A549 (cell line): ENCODE measurements around the gene FAM107B. TPM values are rescaled to one million over a fixed set of nuclear protein-coding genes. Genes with fewer than 3 reads are reported as not detected.

Experiments
- ATAC-seq, 2 experiments: fragments of 200-7000 bp in 1 of 2; fragments of >200 bp in 1 of 2; cut with Nextera tagmentation in 1 of 2; cut with Tn5 transposase in 1 of 2; 3 replicates each; pipeline versions ENCODE4 v1.8.0 to v1.9.1; 2018 to 2020; ENCODE audit warnings: mild to moderate bottlenecking in 1 of 2, moderate library complexity in 1 of 2
- CTCF ChIA-PET: fragments of 300-600 bp; sonication (Branson Sonifier 250); formaldehyde crosslinking; extraction: SDS; loops from one replicate; lab custom pipeline; 2021; ENCODE audit warnings: antibody characterized with exemption, inconsistent platforms; lab: Yijun Ruan, JAX
- POLR2A ChIA-PET: fragments of 350-600 bp; formaldehyde crosslinking; extraction: SDS; loops from one replicate; lab custom pipeline; 2021; ENCODE audit warnings: antibody characterized with exemption, inconsistent platforms; lab: Yijun Ruan, JAX
- DNase-seq, 2 experiments: peaks; one replicate each; pipeline versions ENCODE4 v3.0.0 to v3.0.0-alpha.2; 2011 to 2016; ENCODE audit warnings: low read depth in 1 of 2, low spot score in 1 of 2
- FAIRE-seq: peaks from 2 replicates; lab custom pipeline; 2011; peaks lifted over from hg19 to GRCh38; lab: Jason Lieb, UNC
- H3K27ac ChIP-seq, 2 experiments: fragments of >200 bp; sonication (Bioruptor Twin); formaldehyde crosslinking; 3 replicates each; pipeline ENCODE4 v1.5.1; 2016 to 2017
- H3K4me1 ChIP-seq: fragments of >200 bp; sonication (Bioruptor Twin); formaldehyde crosslinking; 3 replicates; pipeline ENCODE4 v1.6.1; 2016
- H3K4me2 ChIP-seq: fragments of >200 bp; sonication (Bioruptor Twin); formaldehyde crosslinking; 3 replicates; pipeline ENCODE4 v1.6.1; 2016
- H3K4me3 ChIP-seq: fragments of >200 bp; sonication (Bioruptor Twin); formaldehyde crosslinking; 3 replicates; pipeline ENCODE4 v1.5.1; 2016
- H3K9me3 ChIP-seq: fragments of >200 bp; sonication (Bioruptor Twin); formaldehyde crosslinking; 3 replicates; pipeline ENCODE4 v1.6.1; 2016
- BHLHE40 ChIP-seq: IDR thresholded peaks from 2 replicates; pipeline ENCODE4 v1.6.1; 2012; ENCODE audit warnings: low read depth, low read length, inconsistent platforms
- CBX8 ChIP-seq: fragments of 200-600 bp; sonication (generic); IDR thresholded peaks from 2 replicates; pipeline ENCODE4 v1.6.1; 2016
- EHF ChIP-seq: fragments of 250-450 bp; sonication (Bioruptor Pico); IDR thresholded peaks from 2 replicates; pipeline ENCODE4 v1.5.0; 2020; ENCODE audit warnings: mild to moderate bottlenecking
- EHMT2 ChIP-seq: fragments of 200-600 bp; sonication (generic); IDR thresholded peaks from 2 replicates; pipeline ENCODE4 v1.6.1; 2016; ENCODE audit warnings: antibody characterized with exemption, low read depth, mild to moderate bottlenecking, moderate library complexity
- FOSB ChIP-seq: fragments of 250-450 bp; sonication (Bioruptor Pico); IDR thresholded peaks from 2 replicates; pipeline ENCODE4 v1.5.0; 2020; ENCODE audit warnings: mild to moderate bottlenecking, moderate library complexity
- FOXS1 ChIP-seq: fragments of 250-450 bp; sonication (Bioruptor Pico); IDR thresholded peaks from 2 replicates; pipeline ENCODE4 v1.5.0; 2020; ENCODE audit warnings: mild to moderate bottlenecking, moderate library complexity
- HOXA7 ChIP-seq: fragments of 250-450 bp; sonication (Bioruptor Pico); IDR thresholded peaks from 2 replicates; pipeline ENCODE4 v1.5.0; 2020; ENCODE audit warnings: mild to moderate bottlenecking, moderate library complexity
- HOXB13 ChIP-seq: fragments of 250-450 bp; sonication (Bioruptor Pico); IDR thresholded peaks from 2 replicates; pipeline ENCODE4 v1.5.0; 2020; ENCODE audit warnings: low read depth, mild to moderate bottlenecking, moderate library complexity
- KDM1A ChIP-seq: fragments of 200-600 bp; sonication (generic); IDR thresholded peaks from 2 replicates; pipeline ENCODE4 v1.6.1; 2016; ENCODE audit warnings: low read depth, mild to moderate bottlenecking
- MAFK ChIP-seq: fragments of 450-650 bp; IDR thresholded peaks from 2 replicates; pipeline ENCODE4 v1.6.1; 2014; ENCODE audit not compliant: partially characterized antibody
- MAZ ChIP-seq: fragments of 150-350 bp; IDR thresholded peaks from 2 replicates; pipeline ENCODE4 v1.6.1; 2014; ENCODE audit warnings: antibody characterized with exemption, low read depth, low read length, borderline replicate concordance
- PHF8 ChIP-seq: fragments of 200-600 bp; sonication (generic); IDR thresholded peaks from 2 replicates; pipeline ENCODE4 v1.6.1; 2016; ENCODE audit warnings: low read depth, mild to moderate bottlenecking, antibody characterized with exemption, moderate library complexity, borderline replicate concordance
- RAD21 ChIP-seq, 2 experiments: fragments of >200 bp in 1 of 2; sonication (Bioruptor Twin) in 1 of 2; formaldehyde crosslinking in 1 of 2; IDR thresholded peaks in 1 of 2; conservative IDR thresholded peaks in 1 of 2; 2 replicates in 1 of 2; 3 replicates in 1 of 2; pipeline ENCODE4 v1.6.1; 2012 to 2018; ENCODE audit warnings: inconsistent platforms in 1 of 2
- RCOR1 ChIP-seq: fragments of 150-350 bp; IDR thresholded peaks from 2 replicates; pipeline ENCODE4 v1.6.1; 2014; ENCODE audit warnings: antibody characterized with exemption, low read length, low read depth
- SMC3 ChIP-seq: fragments of >200 bp; sonication (Bioruptor Twin); formaldehyde crosslinking; IDR thresholded peaks from 3 replicates; pipeline ENCODE4 v1.6.1; 2018; ENCODE audit warnings: inconsistent platforms
- SREBF2 ChIP-seq: fragments of 450-650 bp; IDR thresholded peaks from 2 replicates; pipeline ENCODE4 v1.6.1; 2014; ENCODE audit warnings: mild to moderate bottlenecking, moderate library complexity
- ZC3H11A ChIP-seq: fragments of 450-650 bp; IDR thresholded peaks from 2 replicates; pipeline ENCODE4 v1.6.1; 2014; ENCODE audit warnings: antibody characterized with exemption, mild to moderate bottlenecking
- ZFP36 ChIP-seq: fragments of 450-650 bp; IDR thresholded peaks from 2 replicates; pipeline ENCODE4 v1.6.1; 2014; ENCODE audit warnings: borderline replicate concordance; ENCODE audit not compliant: partially characterized antibody
- WGBS: methylation state at CpG from one replicate; pipeline ENCODE4 v1.1.6; 2017; ENCODE audit errors: missing lambda C conversion rate; 5-methylcytosine and 5-hydroxymethylcytosine counted together
- polyA plus RNA-seq, 4 experiments: library from polyadenylated mRNA; depleted of rRNA in 3 of 4; stranded (reverse); fragments of >200 nt; fragmentation: RNase III in 1 of 4; extraction: RNeasy Plus Mini Kit Qiagen cat#74134 plus additional on column Dnase treatment in 1 of 4; gene quantifications; 2 replicates in 3 of 4; 3 replicates in 1 of 4; pipeline ENCODE4 v1.2.3, GENCODE V29; 2011 to 2017
- TF ChIP-seq, protein P1 (sequence below): fragments of 250-450 bp; sonication (Bioruptor Pico); IDR thresholded peaks from 2 replicates; pipeline ENCODE4 v1.5.0; 2020; ENCODE audit warnings: low read depth, mild to moderate bottlenecking, moderate library complexity
- TF ChIP-seq, protein P2 (sequence below): fragments of >200 bp; sonication (Bioruptor Twin); formaldehyde crosslinking; IDR thresholded peaks from 3 replicates; pipeline ENCODE4 v1.6.1; 2016
- TF ChIP-seq, protein P3 (sequence below): fragments of 150-350 bp; IDR thresholded peaks from 2 replicates; pipeline ENCODE4 v1.6.1; 2014; ENCODE audit warnings: low read depth, mild to moderate bottlenecking, low read length
- TF ChIP-seq, protein P4 (sequence below): fragments of >200 bp; sonication (Bioruptor Twin); formaldehyde crosslinking; IDR thresholded peaks from 2 replicates; pipeline ENCODE4 v1.6.1; 2016
- TF ChIP-seq, protein P5 (sequence below): IDR thresholded peaks from 2 replicates; pipeline ENCODE4 v1.6.1; 2012; ENCODE audit warnings: low read depth, borderline replicate concordance
- TF ChIP-seq, protein P6 (sequence below): fragments of >200 bp; sonication (Bioruptor Twin); formaldehyde crosslinking; IDR thresholded peaks from 3 replicates; pipeline ENCODE4 v1.5.1; 2016

Gene FAM107B
- polyA plus RNA-seq, 2 of the 4 experiments (the other 2 are of a cell fraction) = 99.9 to 173 TPM

DNA sequence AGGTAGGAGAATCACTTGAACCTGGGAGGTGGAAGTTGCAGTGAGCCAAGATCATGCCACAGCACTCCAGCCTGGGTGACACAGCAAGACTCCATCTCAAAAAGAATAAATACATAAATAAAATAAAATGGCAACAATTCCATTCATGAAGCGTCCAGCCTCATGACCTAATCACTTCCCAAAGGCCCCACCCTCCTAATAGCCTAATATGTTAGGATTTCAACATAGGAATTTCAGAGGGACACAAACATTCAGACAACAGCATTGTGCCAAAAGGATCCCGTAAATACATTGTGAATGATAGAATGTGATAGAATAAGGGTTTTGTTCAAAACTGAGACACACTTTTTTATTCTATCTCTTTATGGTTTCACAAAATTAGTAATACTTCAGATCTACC lies 90.3 kb downstream of the FAM107B start (continued):
- TF ChIP-seq, protein P1, sequence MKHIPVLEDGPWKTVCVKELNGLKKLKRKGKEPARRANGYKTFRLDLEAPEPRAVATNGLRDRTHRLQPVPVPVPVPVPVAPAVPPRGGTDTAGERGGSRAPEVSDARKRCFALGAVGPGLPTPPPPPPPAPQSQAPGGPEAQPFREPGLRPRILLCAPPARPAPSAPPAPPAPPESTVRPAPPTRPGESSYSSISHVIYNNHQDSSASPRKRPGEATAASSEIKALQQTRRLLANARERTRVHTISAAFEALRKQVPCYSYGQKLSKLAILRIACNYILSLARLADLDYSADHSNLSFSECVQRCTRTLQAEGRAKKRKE (CRISPR knock-in tag) = no peak
- TF ChIP-seq SREBF2 = no peak
- TF ChIP-seq, all 56 proteins: peak for 0

DNA sequence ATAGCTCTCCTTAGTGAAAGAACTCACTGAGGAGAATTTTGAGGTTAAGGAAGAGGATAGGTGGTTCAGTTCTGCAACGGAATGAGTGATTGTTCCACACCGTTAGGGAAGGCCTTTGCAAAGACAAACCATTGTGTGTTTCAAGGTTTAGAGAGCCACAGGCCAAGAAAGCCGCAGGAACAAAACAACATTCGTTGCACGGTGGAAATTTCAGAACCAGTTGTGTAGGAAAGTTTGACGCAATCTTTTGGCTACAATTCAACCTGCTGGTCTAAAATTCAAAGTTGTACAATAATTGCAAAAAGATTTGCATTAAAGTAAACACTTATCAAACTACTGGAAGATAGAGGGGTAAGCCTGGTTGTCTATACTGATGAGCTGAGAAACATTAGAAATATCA lies 91.4 kb downstream of the FAM107B start:
- Histone ChIP-seq H3K9me3 (no peaks in the 10 kb centered on the region), H3K4me2 (no peak overlapping the region), H3K4me1 (peaks cover 19% of the 10 kb centered on the region)
- CTCF ChIA-PET = interaction anchor here (0.6 to 1.3 kb wide), 3 partner anchors 13 to 132 kb away, joined by 3 to 5 read pairs (median 4); no protein-coding TSS in a partner anchor
- FAIRE-seq = no peak
- TF ChIP-seq ZC3H11A (no peak), RCOR1 (no peak), FOXS1 (no peak), SMC3 (no peak), HOXA7 (CRISPR knock-in tag) (no peak), ZFP36 (no peak), BHLHE40 (no peak), CBX8 (no peak), EHMT2 (no peak)
- TF ChIP-seq, protein P2, sequence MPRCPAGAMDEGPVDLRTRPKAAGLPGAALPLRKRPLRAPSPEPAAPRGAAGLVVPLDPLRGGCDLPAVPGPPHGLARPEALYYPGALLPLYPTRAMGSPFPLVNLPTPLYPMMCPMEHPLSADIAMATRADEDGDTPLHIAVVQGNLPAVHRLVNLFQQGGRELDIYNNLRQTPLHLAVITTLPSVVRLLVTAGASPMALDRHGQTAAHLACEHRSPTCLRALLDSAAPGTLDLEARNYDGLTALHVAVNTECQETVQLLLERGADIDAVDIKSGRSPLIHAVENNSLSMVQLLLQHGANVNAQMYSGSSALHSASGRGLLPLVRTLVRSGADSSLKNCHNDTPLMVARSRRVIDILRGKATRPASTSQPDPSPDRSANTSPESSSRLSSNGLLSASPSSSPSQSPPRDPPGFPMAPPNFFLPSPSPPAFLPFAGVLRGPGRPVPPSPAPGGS = no peak
- TF ChIP-seq, protein P3, sequence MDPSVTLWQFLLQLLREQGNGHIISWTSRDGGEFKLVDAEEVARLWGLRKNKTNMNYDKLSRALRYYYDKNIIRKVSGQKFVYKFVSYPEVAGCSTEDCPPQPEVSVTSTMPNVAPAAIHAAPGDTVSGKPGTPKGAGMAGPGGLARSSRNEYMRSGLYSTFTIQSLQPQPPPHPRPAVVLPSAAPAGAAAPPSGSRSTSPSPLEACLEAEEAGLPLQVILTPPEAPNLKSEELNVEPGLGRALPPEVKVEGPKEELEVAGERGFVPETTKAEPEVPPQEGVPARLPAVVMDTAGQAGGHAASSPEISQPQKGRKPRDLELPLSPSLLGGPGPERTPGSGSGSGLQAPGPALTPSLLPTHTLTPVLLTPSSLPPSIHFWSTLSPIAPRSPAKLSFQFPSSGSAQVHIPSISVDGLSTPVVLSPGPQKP = no peak
- TF ChIP-seq, all 56 proteins: peak for 0
- DNase-seq = no peak
- POLR2A ChIA-PET = no interaction called here
- Histone ChIP-seq H3K4me3 (no peak overlapping the region), H3K27ac (no peak overlapping the region)
- 75% methylated on average over 6 of the region's 6 CpGs for WGBS
- no peak for ATAC-seq

DNA sequence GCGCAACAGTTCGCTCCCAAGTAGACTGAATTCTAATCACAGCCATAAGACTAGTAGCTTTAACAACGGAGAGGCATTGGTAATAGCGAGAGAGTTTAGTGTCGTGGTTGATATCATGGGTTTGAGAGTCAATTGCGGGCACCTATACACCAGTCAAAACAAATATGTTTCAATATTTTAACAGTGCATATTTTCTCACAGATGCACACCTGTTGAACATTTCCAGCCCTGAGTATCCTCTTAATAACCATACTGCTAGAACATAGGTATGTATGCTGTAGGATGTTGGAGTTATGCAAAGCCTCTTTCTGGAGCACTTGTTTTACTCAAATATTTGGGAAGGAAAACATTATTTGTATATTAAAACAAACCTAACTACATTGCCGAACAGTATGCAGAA lies 92.9 kb downstream of the FAM107B start:
- no peak for TF ChIP-seq SMC3
- no peak for TF ChIP-seq MAFK
- no peak for TF ChIP-seq RAD21 (conservative IDR thresholded peaks at IDR 0.05 in 1 of 2, IDR thresholded peaks at IDR 0.05 in 1 of 2)
- TF ChIP-seq MAZ = no peak
- TF ChIP-seq EHF = no peak
- no peak for TF ChIP-seq KDM1A
- no peak for TF ChIP-seq HOXB13 (CRISPR knock-in tag)
- TF ChIP-seq, protein P4, sequence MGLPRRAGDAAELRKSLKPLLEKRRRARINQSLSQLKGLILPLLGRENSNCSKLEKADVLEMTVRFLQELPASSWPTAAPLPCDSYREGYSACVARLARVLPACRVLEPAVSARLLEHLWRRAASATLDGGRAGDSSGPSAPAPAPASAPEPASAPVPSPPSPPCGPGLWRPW = no peak
- TF ChIP-seq FOSB (CRISPR knock-in tag) = no peak
- TF ChIP-seq PHF8 = no peak
- TF ChIP-seq, protein P5, sequence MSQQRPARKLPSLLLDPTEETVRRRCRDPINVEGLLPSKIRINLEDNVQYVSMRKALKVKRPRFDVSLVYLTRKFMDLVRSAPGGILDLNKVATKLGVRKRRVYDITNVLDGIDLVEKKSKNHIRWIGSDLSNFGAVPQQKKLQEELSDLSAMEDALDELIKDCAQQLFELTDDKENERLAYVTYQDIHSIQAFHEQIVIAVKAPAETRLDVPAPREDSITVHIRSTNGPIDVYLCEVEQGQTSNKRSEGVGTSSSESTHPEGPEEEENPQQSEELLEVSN = no peak
- TF ChIP-seq, protein P3 = no peak
- no peak for TF ChIP-seq RCOR1
- TF ChIP-seq, protein P6, sequence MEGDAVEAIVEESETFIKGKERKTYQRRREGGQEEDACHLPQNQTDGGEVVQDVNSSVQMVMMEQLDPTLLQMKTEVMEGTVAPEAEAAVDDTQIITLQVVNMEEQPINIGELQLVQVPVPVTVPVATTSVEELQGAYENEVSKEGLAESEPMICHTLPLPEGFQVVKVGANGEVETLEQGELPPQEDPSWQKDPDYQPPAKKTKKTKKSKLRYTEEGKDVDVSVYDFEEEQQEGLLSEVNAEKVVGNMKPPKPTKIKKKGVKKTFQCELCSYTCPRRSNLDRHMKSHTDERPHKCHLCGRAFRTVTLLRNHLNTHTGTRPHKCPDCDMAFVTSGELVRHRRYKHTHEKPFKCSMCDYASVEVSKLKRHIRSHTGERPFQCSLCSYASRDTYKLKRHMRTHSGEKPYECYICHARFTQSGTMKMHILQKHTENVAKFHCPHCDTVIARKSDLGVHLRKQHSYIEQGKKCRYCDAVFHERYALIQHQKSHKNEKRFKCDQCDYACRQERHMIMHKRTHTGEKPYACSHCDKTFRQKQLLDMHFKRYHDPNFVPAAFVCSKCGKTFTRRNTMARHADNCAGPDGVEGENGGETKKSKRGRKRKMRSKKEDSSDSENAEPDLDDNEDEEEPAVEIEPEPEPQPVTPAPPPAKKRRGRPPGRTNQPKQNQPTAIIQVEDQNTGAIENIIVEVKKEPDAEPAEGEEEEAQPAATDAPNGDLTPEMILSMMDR = no peak
- Histone ChIP-seq H3K4me2 (no peak overlapping the region), H3K9me3 (no peaks in the 10 kb centered on the region), H3K4me3 (no peak overlapping the region), H3K4me1 (peaks cover 4% of the 10 kb centered on the region), H3K27ac (no peak overlapping the region)
- DNase-seq (no peak), ATAC-seq (no peak), FAIRE-seq (no peak)
- CTCF ChIA-PET = no interaction called here
- 91% methylated on average over 7 of the region's 7 CpGs for WGBS
- POLR2A ChIA-PET = no interaction called here
